HG02623 (cell line): ENCODE measurements around the gene DACH1.
"Not testable (repeated sequence)": the region's sequence is repeated elsewhere in the genome, so short reads cannot be mapped to it uniquely, and the experiment has no call there.

Experiments
- ATAC-seq: cut with Tn5 transposase; IDR thresholded peaks from one replicate; pipeline ENCODE4 v1.9.1; 2021; ENCODE audit warnings: moderate library complexity; ENCODE audit not compliant: unreplicated experiment

Gene DACH1

DNA sequence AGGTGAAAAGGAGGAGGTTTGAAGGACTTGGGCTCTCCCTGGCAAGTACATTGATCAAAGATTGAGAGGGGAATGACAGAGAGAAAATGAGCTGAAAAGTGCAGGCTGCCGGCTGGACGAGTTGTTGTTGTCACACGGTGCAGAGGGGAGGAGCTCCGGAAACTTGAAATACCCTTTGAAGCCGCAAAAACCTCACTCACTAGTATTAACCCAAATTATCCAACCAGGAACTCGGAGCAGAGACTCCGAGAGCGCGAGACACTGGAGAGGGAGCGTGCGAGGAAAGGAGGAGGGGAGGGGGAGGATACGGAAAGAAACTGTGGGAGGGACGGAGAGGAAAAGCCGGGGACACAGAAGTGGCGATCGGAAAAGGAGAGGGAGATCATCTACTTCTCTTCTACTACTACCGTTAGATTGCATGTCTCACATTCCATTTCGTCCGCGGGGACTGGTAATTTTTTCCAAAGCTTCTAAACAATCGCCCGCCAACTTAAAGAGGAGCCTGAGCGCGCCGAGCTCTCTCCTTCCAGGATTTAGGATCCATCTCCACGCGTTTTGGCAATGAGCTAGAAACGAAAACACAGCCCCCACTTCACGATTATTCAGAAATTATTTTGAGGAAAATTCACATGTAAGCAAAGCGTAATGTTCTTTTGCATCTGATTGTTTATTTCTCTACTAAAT lies at the start of gene DACH1:
TSS of gene DACH1 (minus strand) at position 74 of the 684 bp plus-strand sequence.
- ATAC-seq, result peak; percentile 54

DNA sequence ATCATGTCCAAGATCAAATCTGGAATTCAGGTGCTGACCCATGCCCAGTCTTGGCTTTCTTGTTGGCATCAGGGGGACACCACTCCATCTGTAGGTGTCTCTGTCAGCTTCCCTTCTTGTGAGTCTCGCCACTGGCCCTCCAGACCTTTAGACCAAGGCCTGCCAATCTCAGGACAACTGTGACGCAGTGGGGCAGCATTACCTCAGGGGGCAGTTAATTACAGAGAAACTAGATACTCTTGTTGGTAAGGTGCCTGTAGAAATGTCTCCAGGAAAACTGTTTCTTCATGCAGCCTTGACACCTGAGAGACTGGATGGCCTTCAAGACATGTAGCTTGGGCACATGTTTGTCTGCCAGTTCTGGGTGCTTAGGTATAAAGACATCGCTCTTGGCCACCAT lies 46.7 kb upstream of the DACH1 start:
- ATAC-seq, result no peak

DNA sequence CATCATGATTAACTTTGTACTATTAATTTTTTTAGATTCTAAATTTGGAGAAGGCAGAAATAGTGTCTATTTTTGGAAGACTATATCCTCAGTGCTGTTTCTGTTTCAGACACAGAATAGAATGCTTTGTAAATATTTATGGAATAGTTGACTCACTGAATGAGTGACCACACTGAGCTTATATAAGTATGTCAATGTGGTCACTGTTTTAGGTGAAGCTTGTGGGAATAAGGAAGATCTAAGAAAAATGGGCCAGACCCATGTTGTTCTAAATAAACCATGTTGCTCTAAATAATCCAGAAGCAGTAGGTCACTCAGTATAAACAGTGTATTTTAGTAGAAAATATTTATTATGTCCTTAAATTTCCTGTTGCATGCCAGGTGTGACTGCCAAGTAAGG lies 45.5 kb upstream of the DACH1 start:
- no peak for ATAC-seq

DNA sequence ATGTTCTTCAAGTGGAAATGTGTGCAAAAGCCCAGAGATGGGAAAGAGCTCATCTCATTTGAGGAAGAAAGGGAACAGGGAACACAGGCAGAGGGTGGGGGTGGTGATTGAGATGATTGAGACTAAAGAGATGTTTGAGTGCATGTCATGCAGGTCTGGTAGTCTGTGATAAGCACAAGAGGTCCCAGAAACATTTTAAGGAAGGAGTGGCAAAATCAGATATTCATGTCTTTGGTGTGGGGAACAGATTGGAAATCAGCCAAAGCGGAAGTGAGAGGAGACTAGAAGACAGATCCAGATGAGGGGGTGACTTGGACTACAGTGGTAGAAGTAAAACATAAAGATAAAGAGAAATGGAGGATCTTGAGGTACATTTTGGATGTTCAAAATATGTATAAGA lies 39.4 kb upstream of the DACH1 start:
- ATAC-seq, result no peak

DNA sequence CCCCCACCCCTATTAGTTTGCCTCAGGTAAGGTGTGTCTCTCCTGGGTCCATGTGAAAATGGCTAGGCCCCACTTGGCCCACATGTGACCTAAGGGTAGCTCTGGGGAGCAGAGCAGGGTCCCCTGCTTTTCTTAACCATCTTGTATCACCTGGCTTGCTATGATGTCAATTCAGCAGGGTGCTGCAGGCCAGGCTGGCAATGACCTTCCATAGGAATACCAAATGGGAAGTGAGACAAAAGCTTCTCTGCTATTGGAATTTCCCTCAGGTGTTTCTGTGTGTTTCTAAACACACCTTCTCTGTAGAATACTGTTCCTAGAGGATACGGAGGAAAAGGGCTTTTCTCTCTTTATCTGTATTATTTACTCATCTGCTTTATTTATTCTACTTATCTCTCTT lies 35.7 kb upstream of the DACH1 start:
- no peak for ATAC-seq

DNA sequence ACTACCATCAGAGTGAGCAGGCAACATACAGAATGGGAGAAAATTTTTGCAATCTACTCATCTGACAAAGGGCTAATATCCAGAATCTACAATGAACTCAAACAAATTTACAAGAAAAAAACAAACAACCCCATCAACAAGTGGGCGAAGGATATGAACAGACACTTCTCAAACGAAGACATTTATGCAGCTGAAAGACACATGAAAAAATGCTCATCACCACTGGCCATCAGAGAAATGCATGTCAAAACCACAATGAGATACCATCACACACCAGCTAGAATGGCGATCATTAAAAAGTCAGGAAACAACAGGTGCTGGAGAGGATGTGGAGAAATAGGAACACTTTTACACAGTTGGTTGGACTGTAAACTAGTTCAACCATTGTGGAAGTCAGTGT lies 26.5 kb upstream of the DACH1 start:
- not testable (repeated sequence) for ATAC-seq

DNA sequence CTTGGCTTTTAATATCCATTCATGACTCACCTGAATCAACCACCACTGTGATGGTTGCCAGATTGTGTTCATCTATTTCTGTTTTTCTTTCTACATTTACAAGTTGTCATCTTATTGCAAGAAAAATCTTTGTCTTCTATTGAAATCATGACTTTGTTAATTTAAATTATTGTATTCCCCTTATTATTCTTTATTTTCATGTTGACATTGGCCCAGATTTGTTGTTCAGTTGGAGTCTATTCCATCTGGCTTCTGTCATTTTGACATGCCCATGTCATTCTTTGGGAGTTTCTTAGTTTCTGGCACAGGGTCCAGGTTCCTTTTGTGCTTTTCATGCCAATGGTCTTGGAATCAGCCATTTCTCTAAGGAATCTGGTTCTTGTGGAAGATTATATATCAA lies 19.9 kb upstream of the DACH1 start:
- no peak for ATAC-seq

DNA sequence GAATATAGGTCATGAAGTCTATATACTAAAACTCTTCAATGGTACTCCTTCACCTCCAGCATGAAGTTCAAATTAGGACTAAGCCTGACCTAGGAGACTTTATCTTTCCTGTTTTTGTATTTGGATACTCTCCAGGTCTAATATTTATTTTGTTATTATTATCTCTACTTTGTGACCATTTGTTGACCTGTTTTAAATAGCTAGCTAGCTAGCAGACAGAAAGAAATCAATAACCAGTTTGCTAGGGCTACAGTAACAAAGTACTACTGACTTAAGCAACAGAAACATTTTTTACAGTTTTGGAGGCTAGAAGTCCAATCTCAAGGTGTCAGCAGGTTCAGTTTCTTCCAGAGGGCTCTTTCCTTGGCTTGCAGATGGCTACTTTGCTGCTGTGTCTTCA lies 15.1 kb upstream of the DACH1 start:
- no peak for ATAC-seq

DNA sequence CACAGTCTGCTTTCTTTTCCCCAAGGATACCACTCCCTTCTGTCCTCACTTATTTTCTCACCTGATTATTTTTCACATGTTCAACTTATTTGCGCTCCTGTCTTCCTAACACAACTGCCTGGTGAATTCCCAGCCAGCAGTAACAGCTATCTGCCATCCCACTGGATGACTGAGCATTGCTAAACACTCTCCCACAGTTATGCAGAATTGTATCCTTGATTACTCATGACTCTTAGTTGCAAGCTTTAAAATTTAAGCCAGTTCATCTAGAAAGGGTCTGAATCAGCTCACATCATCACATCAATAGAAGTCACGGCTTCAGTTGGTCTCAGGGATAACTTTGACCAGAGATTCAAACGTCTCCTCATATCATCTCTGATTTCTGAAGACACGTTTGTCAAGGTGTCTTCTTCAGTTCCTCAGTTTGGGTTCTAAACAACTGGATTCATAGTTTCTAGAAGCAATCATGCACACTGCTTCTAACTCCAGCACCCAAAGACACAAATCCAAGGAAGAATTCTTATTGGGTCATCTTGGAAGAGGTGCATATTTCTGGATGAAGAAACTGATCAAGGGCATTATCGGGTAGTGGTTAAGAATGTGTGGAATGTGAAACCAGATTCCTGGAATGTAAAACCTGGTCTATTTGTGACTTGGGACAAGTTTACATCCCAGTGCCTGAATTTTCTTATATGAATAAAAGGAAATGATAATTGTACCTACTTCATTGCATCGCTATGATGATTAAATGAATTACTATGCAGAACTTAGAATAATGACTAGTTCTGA lies 13.9 kb upstream of the DACH1 start:
- no peak for ATAC-seq

DNA sequence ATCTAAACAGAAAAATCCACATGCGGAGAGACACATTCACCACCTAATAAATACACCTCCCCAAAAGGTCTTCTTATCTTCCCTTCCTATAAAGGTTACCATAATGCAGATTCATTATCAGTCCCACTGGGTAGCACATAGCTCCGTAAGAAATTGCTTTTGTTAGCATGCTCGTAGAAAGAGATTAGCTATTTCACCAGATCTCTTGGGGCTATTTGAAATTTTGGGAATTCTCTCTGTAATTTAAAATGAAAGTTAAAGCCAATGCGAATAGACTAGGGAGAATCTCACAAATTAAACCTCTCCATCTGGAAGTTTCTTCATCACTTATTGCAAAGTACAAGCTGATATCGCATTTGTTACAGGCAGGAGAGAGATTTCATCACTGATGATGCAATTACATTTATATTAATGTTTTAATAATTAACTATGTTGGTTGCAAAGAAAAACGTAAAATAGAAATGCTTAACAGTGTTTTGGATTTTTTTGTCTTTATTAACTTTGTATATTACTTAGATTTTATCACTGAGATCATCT lies 12.9 kb upstream of the DACH1 start:
- no peak for ATAC-seq

DNA sequence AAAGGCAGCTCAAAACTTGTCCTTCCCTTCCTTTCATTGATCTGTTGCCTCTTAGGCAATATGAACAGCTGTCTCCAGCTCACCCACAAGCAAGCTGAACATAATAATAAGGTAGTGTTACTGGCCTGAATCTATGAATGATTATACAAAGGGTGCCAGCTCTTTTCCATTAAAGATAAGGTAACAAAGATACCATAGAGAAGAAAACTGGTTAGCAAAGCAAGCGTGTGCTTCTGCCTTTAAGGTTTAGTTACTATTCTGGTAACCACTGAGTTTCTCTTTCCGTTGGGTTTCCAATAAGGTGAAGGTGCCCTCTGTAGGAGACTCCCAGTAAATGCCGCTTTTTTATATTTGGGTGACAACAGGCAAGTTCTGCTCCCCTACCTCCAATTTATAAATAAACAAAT lies 12.1 kb upstream of the DACH1 start:
- ATAC-seq, result peak; percentile 96

DNA sequence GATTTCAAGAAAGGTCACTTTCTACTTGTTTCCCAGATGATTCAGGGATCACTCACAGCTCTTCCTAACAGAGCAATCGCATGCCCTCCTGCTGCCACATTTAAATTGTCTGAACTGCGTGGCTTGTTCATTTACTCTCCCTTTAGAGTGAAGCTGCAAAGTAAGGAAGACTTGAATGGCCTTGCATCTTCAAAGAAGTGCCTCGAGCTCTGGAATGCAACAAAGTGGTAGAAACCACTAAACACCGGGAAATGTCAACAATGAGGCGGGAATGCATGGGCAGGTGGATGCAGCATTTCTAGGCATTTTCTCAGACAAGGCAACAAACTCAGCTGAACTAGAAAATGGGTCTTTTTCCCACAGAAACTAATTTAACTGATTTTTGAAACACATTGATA lies 10.3 kb upstream of the DACH1 start:
- no peak for ATAC-seq

DNA sequence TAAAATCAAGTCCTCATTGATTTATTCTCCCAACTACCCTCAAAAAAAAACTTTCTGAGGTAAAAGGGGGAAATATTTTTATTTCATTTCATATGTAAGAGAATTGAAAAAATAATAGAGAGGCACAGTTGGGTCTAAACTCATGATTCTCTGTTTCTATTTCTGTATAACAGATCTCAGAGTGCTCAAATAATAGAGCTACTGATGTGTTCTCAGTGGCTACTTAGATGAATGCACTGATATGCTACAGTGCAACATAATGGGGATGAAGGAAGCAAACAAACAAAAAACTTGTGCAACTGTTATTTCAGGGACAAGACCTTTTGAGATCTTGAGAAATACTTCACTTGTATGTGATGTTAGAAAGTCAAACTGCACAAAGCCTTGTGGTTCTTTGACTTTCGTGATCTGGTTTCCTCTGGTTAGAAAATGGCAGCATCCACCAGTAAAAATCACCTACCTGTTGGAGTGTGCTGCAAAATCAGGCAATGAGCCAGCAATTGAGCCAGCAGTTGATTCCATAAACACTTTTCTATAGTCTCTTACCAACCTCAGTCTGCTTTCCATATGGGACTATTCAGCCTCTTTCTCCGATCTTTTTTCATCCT lies 9.7 kb upstream of the DACH1 start:
- no peak for ATAC-seq

DNA sequence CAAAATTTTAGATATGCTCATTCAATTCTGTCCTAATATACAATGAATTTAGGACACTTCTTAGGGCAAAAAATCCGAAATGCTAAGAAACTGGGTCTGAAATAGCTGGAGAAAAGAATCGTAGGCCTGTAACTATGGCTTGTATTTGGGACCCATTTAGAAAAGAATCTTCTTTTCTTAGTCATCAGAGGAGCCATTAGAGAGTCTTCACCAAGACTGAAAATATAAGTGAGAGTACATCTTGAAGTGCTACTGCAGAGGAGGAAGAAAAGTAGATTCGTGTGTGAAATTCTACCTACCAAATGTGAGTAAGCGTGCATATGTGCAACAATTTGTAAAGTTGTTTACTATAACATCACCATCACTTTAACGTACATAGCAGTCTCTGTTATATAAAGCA lies 8.8 kb upstream of the DACH1 start:
- no peak for ATAC-seq

DNA sequence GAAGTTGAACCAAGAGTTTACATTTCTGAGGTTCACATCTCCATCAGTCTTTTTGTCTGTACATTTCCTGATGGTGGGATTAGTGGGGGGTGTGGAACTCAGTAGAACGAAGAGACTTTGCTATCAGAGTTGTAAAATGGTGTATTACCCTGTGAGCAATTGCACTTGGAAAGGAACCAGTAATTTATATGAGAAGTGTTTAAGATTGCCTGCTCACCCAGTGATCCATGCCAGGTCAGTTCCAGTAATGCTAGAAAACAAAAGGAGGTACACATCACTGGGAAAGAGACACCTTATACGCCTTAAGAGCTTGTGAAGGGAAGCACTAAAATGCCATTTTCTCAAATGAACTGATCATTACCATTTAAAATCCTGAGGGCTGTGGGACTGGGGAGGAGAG lies 7.5 kb upstream of the DACH1 start:
- ATAC-seq, result no peak

DNA sequence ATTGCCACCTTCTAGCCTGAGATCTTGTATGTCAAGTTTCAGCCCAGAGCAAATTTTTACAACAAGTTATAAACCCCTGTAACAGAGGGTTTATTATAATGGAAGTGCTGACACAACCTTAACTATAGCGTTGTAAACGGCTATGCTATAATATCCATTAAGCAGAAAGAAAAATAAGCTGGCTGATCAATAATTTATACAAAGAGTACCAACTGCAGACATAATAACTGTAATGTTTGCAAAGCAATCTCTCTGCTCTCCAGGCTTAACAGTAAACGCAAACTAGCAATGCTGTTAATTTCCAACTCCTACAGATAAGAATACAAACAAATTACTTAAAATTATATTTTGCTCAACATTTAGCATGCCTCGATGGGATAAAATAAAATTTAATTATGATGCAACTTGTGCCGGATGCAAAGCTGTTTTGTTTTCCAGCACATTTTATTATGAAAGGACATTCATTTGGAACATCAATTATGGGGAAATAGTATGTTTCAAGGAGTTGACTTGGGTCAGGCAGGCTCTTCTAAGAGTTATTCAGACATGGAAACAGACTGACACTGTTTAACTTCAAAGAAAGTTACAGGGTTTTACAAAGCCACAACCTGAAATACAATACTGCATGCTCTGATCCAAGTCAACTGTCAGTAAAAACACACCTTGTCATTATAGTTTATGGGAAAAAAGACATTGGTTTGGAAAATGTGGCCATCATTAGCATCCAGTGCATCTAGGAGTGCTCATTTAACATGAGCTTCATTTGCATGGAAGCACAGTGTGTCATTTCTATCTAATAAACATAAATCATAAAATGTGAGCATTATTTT lies 6.6 kb upstream of the DACH1 start:
- ATAC-seq, result no peak

DNA sequence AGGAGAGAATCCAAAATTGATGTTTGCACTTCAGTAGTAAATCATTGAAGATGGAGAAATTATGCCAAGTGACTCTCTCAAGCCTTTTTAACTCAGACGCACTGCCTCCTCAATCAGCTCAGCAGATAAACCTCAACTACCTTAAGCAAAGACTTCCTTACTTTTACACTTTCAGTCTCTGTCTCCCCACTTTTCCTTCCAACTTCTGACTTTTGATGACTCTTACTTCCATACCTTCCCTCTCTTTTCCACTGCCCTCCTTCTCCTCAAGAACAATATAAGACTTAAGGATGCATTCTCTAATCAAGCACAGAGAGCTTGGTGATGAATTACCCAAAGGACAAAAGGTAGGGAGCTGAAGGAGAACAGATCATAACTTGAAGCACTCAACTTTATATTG lies 4.8 kb upstream of the DACH1 start:
- ATAC-seq, result no peak

DNA sequence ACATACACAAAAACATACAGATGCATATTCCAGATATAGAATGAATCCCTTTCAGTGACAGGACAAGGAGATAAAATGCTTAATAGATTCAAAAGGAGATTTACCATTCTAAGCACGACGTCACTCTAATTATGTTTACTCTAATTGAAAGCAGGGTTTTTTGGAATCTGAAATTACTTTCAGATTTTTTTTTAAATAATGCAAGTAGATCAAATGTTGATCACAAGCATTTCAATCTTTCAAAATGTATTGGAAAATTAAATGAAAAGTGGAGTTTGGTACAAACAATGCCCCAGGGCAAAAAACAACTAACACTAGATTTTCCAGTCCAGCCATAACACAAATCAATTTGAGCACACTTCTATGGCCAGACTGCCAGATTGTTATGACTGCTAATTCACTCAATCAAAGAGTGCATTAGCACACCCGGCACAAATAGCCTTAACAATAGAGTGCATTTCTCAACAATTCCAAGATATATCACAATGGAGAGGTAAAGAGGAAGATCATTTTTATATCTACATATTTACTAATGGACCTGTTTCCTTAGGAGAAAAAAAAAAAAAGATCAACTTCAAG lies 4.3 kb upstream of the DACH1 start:
- ATAC-seq, result no peak

DNA sequence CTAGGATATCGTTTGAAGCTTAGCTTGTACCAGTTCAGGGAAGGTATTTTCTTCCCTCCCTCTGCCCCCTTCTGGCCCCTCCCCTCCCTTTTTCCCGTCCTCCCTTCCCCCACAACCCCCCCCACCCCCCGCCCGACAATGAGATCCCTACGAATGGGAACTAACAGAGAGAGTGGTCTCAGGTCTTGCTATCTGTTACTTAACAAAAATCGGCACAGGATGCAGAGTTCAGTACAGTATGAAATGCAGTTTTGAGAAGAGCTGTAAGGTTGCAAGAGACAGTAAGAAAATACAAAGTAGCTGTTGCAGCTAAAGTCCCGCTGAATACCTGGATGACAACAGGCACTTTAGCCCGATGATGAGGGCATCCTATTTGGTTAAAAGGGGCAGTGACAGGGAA lies 3.1 kb upstream of the DACH1 start:
- no peak for ATAC-seq

DNA sequence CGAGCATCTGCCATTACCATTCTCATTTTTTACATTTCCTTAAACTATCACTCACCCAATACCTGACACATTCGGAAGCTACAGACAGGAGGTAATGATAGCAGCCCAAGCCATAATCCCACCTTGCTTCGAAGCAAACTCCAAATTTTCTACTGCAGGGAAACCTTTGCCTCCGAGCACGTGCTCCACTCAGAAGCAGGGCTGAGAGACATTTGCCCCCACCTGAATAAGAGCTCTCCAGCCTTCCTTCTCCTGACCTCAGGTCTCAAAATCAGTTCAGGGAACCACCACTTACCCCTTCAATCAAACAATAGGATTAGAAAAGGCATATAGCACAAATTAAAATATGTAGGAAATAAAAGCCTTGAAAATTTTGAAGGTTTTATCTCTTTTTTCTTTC lies 2.3 kb upstream of the DACH1 start:
- no peak for ATAC-seq
